K562 (cell line): Measurements from ENCODE around the gene NBPF3. TPM values are rescaled to one million over a fixed set of nuclear protein-coding genes. Genes with fewer than 3 reads are reported as not detected.

Source experiments
- ATAC-seq: fragments of 200-7000 bp; cut with Tn5 transposase; 3 replicates; pipeline ENCODE4 v1.9.1; 2020; ENCODE audit warnings: moderate library complexity
- BruUV-seq: library from RNA; stranded (reverse); fragments of 400-500 nt; replicated peaks from 2 replicates; lab custom pipeline; 2021; lab: Mats Ljungman, UMichigan
- CTCF ChIA-PET: fragments of 300-600 bp; formaldehyde crosslinking; extraction: SDS; loops from one replicate; lab custom pipeline; 2021; ENCODE audit warnings: low intra/inter-chr PET ratio; lab: Yijun Ruan, JAX
- POLR2A ChIA-PET: fragments of 300-600, 350-650 bp; sonication (Branson Sonifier 250); formaldehyde crosslinking; extraction: SDS; loops from one replicate; lab custom pipeline; 2021; ENCODE audit warnings: antibody characterized with exemption, inconsistent platforms; lab: Yijun Ruan, JAX
- DNase-seq, 4 experiments: peaks; one replicate each; pipeline versions ENCODE4 v3.0.0 to v3.0.0-alpha.2; 2011 to 2018; ENCODE audit warnings: low spot score in 3 of 4, mixed read lengths in 3 of 4; ENCODE audit errors: extremely low read depth in 1 of 4
- FAIRE-seq: peaks from 2 replicates; lab custom pipeline; 2011; peaks lifted over from hg19 to GRCh38; lab: Jason Lieb, UNC
- H2AFZ ChIP-seq: 2 replicates; pipeline ENCODE4 v1.6.0; 2011; ENCODE audit warnings: low read depth, low read length, control low read depth, inconsistent platforms
- H3K27ac ChIP-seq: fragments of 200-600 bp; 3 replicates; pipeline ENCODE4 v1.8.0; 2011; ENCODE audit warnings: low read depth, mild to moderate bottlenecking, control low read depth, inconsistent platforms, low read length, moderate library complexity, mixed read lengths; ENCODE audit errors: extremely low read depth
- H3K27me3 ChIP-seq, 2 experiments: fragments of 300-600 bp in 1 of 2; 2 replicates in 1 of 2; 3 replicates in 1 of 2; pipeline versions ENCODE4 v1.6.0 to v1.8.0; 2011; ENCODE audit warnings: inconsistent platforms in 2 of 2, low read length in 2 of 2, mild to moderate bottlenecking in 1 of 2, mixed read lengths in 1 of 2, moderate library complexity in 1 of 2; ENCODE audit not compliant: control insufficient read depth in 2 of 2, insufficient read depth in 2 of 2
- H3K36me3 ChIP-seq: fragments of 300-600 bp; 3 replicates; pipeline ENCODE4 v1.8.0; 2011; ENCODE audit warnings: mild to moderate bottlenecking, low read length, inconsistent platforms; ENCODE audit not compliant: control insufficient read depth, insufficient read depth
- H3K4me1 ChIP-seq, 2 experiments: fragments of 200-600 bp in 1 of 2; replicated peaks in 1 of 2; 2 replicates in 1 of 2; 3 replicates in 1 of 2; pipeline versions ENCODE4 v1.5.1 to v1.8.0; 2011; ENCODE audit warnings: inconsistent platforms in 2 of 2, low read length in 2 of 2, mild to moderate bottlenecking in 1 of 2, mixed read lengths in 1 of 2, moderate library complexity in 1 of 2; ENCODE audit not compliant: control insufficient read depth in 2 of 2, insufficient read depth in 2 of 2
- H3K4me2 ChIP-seq: 2 replicates; pipeline ENCODE4 v1.6.1; 2011; ENCODE audit warnings: low read length, control low read depth, inconsistent platforms, mixed read lengths; ENCODE audit not compliant: insufficient read depth
- H3K4me3 ChIP-seq: fragments of 200-600 bp; sonication (generic), shearing (Covaris generic); 2 replicates; pipeline ENCODE4 v1.5.1; 2016; ENCODE audit warnings: control low read depth, inconsistent platforms
- H3K79me2 ChIP-seq: fragments of 200-600 bp; 3 replicates; pipeline ENCODE4 v1.8.0; 2011; ENCODE audit warnings: low read length, inconsistent platforms; ENCODE audit not compliant: control insufficient read depth, insufficient read depth
- H3K9ac ChIP-seq, 2 experiments: 2 replicates each; pipeline versions ENCODE4 v1.6.0 to v1.6.1; 2011; ENCODE audit warnings: low read depth in 2 of 2, low read length in 2 of 2, control low read depth in 1 of 2, inconsistent platforms in 1 of 2, mild to moderate bottlenecking in 1 of 2, mixed read lengths in 1 of 2; ENCODE audit not compliant: insufficient read depth in 1 of 2
- H3K9me1 ChIP-seq: one replicate; pipeline ENCODE4 v1.6.0; 2011; ENCODE audit warnings: inconsistent platforms, mild to moderate bottlenecking, low read length, moderate library complexity; ENCODE audit not compliant: control insufficient read depth, insufficient read depth
- H3K9me3 ChIP-seq: replicated peaks from 2 replicates; pipeline ENCODE4 v1.5.1; 2011; ENCODE audit warnings: low read depth, low read length, inconsistent platforms; ENCODE audit not compliant: control insufficient read depth, insufficient read depth
- H4K20me1 ChIP-seq: replicated peaks from 2 replicates; pipeline ENCODE4 v1.6.1; 2011; ENCODE audit warnings: low read length, inconsistent platforms, mixed read lengths; ENCODE audit not compliant: control insufficient read depth, insufficient read depth
- BCOR ChIP-seq: fragments of 450-650 bp; IDR thresholded peaks from 2 replicates; pipeline ENCODE4 v1.6.1; 2016
- E2F8 ChIP-seq: fragments of 450-650 bp; IDR thresholded peaks from 2 replicates; pipeline ENCODE4 v1.7.1; 2018; ENCODE audit warnings: mild to moderate bottlenecking, low read depth; ENCODE audit not compliant: partially characterized antibody
- ZFP36 ChIP-seq: fragments of 150-350 bp; IDR thresholded peaks from 2 replicates; pipeline ENCODE4 v1.6.1; 2018; ENCODE audit warnings: low read length, low read depth; ENCODE audit not compliant: partially characterized antibody
- WGBS: fragments of 100-300 bp; shearing (Covaris generic); methylation state at CpG from one replicate; pipeline ENCODE4 v1.1.6; 2016; ENCODE audit warnings: low coverage, mixed read lengths; ENCODE audit not compliant: insufficient coverage; ENCODE audit errors: missing lambda C conversion rate; 5-methylcytosine and 5-hydroxymethylcytosine counted together
- in situ Hi-C: fragments of 300-500 bp; cut with MboI; formaldehyde crosslinking; loops from 4 replicates; pipeline ENCODE4 v1.15.0; 2018; ENCODE audit warnings: inconsistent platforms, mixed read lengths
- intact Hi-C: fragments of 100-400 bp; cut with micrococcal nuclease; formaldehyde crosslinking; loops from 2 replicates; pipeline ENCODE4 v1.14.2; 2022
- polyA plus RNA-seq, 8 experiments: library from polyadenylated mRNA; depleted of rRNA in 4 of 8; stranded (reverse) in 5 of 8; unstranded in 3 of 8; fragments of >200 nt; fragmentation: Nextera tagmentation in 2 of 8; fragmentation: Illumina TruSeq in 1 of 8; extraction: Ambion mirVana in 2 of 8; extraction: Trizol in 1 of 8; gene quantifications; 2 replicates each; pipeline versions ENCODE4 v1.2.1 to v1.2.3, GENCODE V29; 2011 to 2014; ENCODE audit warnings: inconsistent platforms in 1 of 8, missing spikeins in 1 of 8
- total RNA-seq, 7 experiments: library from RNA; depleted of rRNA in 6 of 7; stranded (reverse); fragments of >200 nt in 6 of 7; fragmentation: Illumina TruSeq in 2 of 7; extraction: Trizol in 2 of 7; gene quantifications; 2 replicates each; pipeline versions ENCODE4 v1.2.1 to v1.2.3, GENCODE V29; 2011 to 2021; ENCODE audit warnings: low replicate concordance in 1 of 7

NBPF3 gene
- total and polyA plus RNA-seq, 9 of the 15 experiments (the other 6 are each of a cell fraction or from before 2014, with no cell fraction given) = 1.5 to 7.3 (median 5.4) TPM

GRCh38 chr1:21435646-21436487 is 4.1 kb upstream of the NBPF3 start:
- CTCF ChIA-PET = no interaction called here
- no peak overlapping the region for H3K27ac ChIP-seq
- H3K9me1 ChIP-seq = no peaks in the 10 kb centered on the region
- TF ChIP-seq E2F8 = no peak
- 0 out of 2 replicates have a peak, but pooled peaks have one; percentile 15 for TF ChIP-seq BCOR
- peak; percentile 94 for TF ChIP-seq ZFP36
- no peak overlapping the region for H2AFZ ChIP-seq
- ATAC-seq (no peak), FAIRE-seq (no peak), DNase-seq (no peak)
- WGBS = 29% methylated on average over 20 of the region's 20 CpGs
- H3K36me3 ChIP-seq = no peaks in the 10 kb centered on the region
- peaks cover 0 to 10% of the 10 kb centered on the region in 2 experiments; a peak in 1 of 5 replicates for H3K27me3 ChIP-seq
- intact Hi-C loops (no loop called here), in situ Hi-C loops (no loop called here)
- no peaks in the 10 kb centered on the region for H4K20me1 ChIP-seq
- no peaks in the 10 kb centered on the region for H3K9me3 ChIP-seq
- no peak overlapping the region for H3K4me3 ChIP-seq
- H3K79me2 ChIP-seq = peaks cover 5% of the 10 kb centered on the region; the same call in 1 of the 3 replicates
- POLR2A ChIA-PET = interaction anchor here (0.6 kb wide), 2 partner anchors 9 to 38 kb away, joined by 3 to 4 read pairs; no protein-coding TSS in a partner anchor
- H3K9ac ChIP-seq = peak overlapping the region in 1 of 2 experiments; percentile 4; a peak in 1 of 4 replicates
- no TSS peak for BruUV-seq
- H3K4me1 ChIP-seq = peaks cover 3 to 36% of the 10 kb centered on the region in 2 experiments; a peak in 3 of 5 replicates
- no peak overlapping the region for H3K4me2 ChIP-seq
